Activated CD4-positive, alpha-beta T cell treated with anti-CD3 and anti-CD28 coated beads for 36 hours (primary cell): Measurements from ENCODE around the gene MYO7A. TPM values are rescaled to one million over a fixed set of nuclear protein-coding genes. Genes with fewer than 3 reads are reported as not detected.

ENCODE experiments used
- ATAC-seq: fragments of 200-7000 bp; cut with Tn5 transposase; one replicate; pipeline ENCODE4 v1.10.0; 2021; ENCODE audit warnings: mild to moderate bottlenecking, moderate library complexity
- CTCF ChIA-PET: fragments of 350-600 bp; sonication (Branson Sonifier 250); formaldehyde crosslinking; loops from one replicate; lab custom pipeline; 2021; ENCODE audit warnings: antibody characterized with exemption; lab: Charles Lee
- POLR2A ChIA-PET: fragments of 350-600 bp; sonication (Branson Sonifier 250); formaldehyde crosslinking; loops from one replicate; lab custom pipeline; 2021; ENCODE audit warnings: antibody characterized with exemption, inconsistent platforms; lab: Charles Lee
- DNase-seq: peaks from one replicate; pipeline ENCODE4 v3.0.0-alpha.2; 2020
- H3K27ac Mint-ChIP-seq: one replicate; pipeline ENCODE4 v1.8.0; 2021; ENCODE audit warnings: mixed read lengths
- H3K27me3 Mint-ChIP-seq: one replicate; pipeline ENCODE4 v1.8.0; 2021; ENCODE audit warnings: mixed read lengths
- H3K36me3 Mint-ChIP-seq: one replicate; pipeline ENCODE4 v1.8.0; 2021; ENCODE audit warnings: low read depth, mixed read lengths
- H3K4me1 Mint-ChIP-seq: one replicate; pipeline ENCODE4 v1.8.0; 2021; ENCODE audit warnings: mixed read lengths
- H3K4me3 Mint-ChIP-seq: one replicate; pipeline ENCODE4 v1.8.0; 2021; ENCODE audit warnings: mild to moderate bottlenecking, moderate library complexity, mixed read lengths
- H3K9me3 Mint-ChIP-seq: one replicate; pipeline ENCODE4 v1.8.0; 2021; ENCODE audit warnings: low read depth, mixed read lengths
- intact Hi-C, 2 experiments: fragments of 100-400 bp; cut with DNase I in 1 of 2; cut with micrococcal nuclease in 1 of 2; formaldehyde crosslinking; loops; one replicate each; pipeline versions ENCODE4 v1.14.2 to v1.15.1; 2022 to 2024; cut with DNase I, micrococcal nuclease
- total RNA-seq, 2 experiments: library from RNA; stranded (reverse); gene quantifications; one replicate each; pipeline ENCODE4 v1.2.3, GENCODE V29; 2021

The MYO7A gene
- total RNA-seq, 2 experiments from 2014 or later, result 0.23 to 0.48 TPM

GRCh38 chr11:77214557-77214956 is 86.5 kb downstream of the MYO7A start:
- Mint-ChIP-seq H3K9me3 (no peaks in the 10 kb centered on the region), H3K4me3 (no peak overlapping the region), H3K27ac (no peak overlapping the region), H3K27me3 (peaks cover 3% of the 10 kb centered on the region), H3K4me1 (no peaks in the 10 kb centered on the region), H3K36me3 (no peaks in the 10 kb centered on the region)
- ATAC-seq, result no peak
- ChIA-PET CTCF (interaction anchor here (1.1 kb wide), 2 partner anchors 12 to 16 kb away, joined by 3 read pairs; no protein-coding TSS in a partner anchor), POLR2A (no interaction called here)
- intact Hi-C loops, result no loop called here
- DNase-seq, result no peak

- DNase-seq, result no peak
- no peak for ATAC-seq
- no peak overlapping the region for H3K27ac Mint-ChIP-seq
- intact Hi-C loops, result no loop called here
- H3K4me1 Mint-ChIP-seq, result no peaks in the 10 kb centered on the region
- no peak overlapping the region for H3K4me3 Mint-ChIP-seq
- H3K9me3 Mint-ChIP-seq, result no peaks in the 10 kb centered on the region
- POLR2A ChIA-PET, result no interaction called here
- H3K27me3 Mint-ChIP-seq, result peaks cover 3% of the 10 kb centered on the region
- CTCF ChIA-PET, result interaction anchor here (1.1 kb wide), 1 partner anchor 17 kb away, joined by 3 read pairs; no protein-coding TSS in a partner anchor
- no peaks in the 10 kb centered on the region for H3K36me3 Mint-ChIP-seq
Observed at GRCh38 chr11:77215106-77215505, 87.1 kb downstream of the MYO7A start.

- no peaks in the 10 kb centered on the region for H3K4me1 Mint-ChIP-seq
- intact Hi-C loops, result no loop called here
- POLR2A ChIA-PET, result no interaction called here
- ATAC-seq (no peak), DNase-seq (no peak)
- H3K4me3 Mint-ChIP-seq, result no peak overlapping the region
- H3K27me3 Mint-ChIP-seq, result peaks cover 13% of the 10 kb centered on the region
- H3K36me3 Mint-ChIP-seq, result no peaks in the 10 kb centered on the region
- H3K9me3 Mint-ChIP-seq, result no peaks in the 10 kb centered on the region
- H3K27ac Mint-ChIP-seq, result no peak overlapping the region
- CTCF ChIA-PET, result no interaction called here
Observed at GRCh38 chr11:77217156-77217555, 89.1 kb downstream of the MYO7A start.

DNA sequence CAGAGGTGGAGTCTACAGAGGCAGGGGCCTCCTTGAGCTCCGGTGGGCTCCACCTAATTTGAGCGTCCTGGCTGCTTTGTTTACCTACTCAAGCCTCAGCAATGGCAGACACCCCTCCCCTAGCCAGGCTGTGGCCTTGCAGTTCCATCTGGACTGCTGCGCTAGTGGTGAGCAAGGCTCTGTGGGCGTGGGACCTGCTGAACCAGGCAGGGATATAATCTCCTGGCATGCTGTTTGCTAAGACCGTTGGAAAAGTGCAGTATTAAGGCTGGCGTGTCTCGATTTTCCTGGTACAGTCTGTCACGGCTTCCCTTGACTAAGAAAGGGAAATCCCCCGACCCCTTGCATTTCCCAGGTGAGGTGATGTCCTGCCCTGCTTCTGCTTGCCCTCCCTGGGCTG is 95.8 kb downstream of the MYO7A start:
- ChIA-PET POLR2A (no interaction called here), CTCF (no interaction called here)
- ATAC-seq (no peak), DNase-seq (no peak)
- Mint-ChIP-seq H3K36me3 (no peaks in the 10 kb centered on the region), H3K4me1 (no peaks in the 10 kb centered on the region), H3K4me3 (no peak overlapping the region), H3K9me3 (no peaks in the 10 kb centered on the region), H3K27ac (no peak overlapping the region), H3K27me3 (peaks cover 37% of the 10 kb centered on the region)
- intact Hi-C loops, result no loop called here

- peaks cover 11% of the 10 kb centered on the region for H3K27me3 Mint-ChIP-seq
- no peak for DNase-seq
- no peaks in the 10 kb centered on the region for H3K36me3 Mint-ChIP-seq
- H3K4me1 Mint-ChIP-seq, result no peaks in the 10 kb centered on the region
- no peak for ATAC-seq
- CTCF ChIA-PET, result interaction anchor here (0.6 kb wide), 1 partner anchor 19 kb away, joined by 3 read pairs; no protein-coding TSS in a partner anchor
- H3K27ac Mint-ChIP-seq, result no peak overlapping the region
- no peak overlapping the region for H3K4me3 Mint-ChIP-seq
- H3K9me3 Mint-ChIP-seq, result no peaks in the 10 kb centered on the region
- intact Hi-C loops, result loop anchor here in 1 of 2 experiments (5.0 kb wide), 1 partner anchor 179 kb away; no protein-coding TSS in a partner anchor
- POLR2A ChIA-PET, result no interaction called here
Observed at GRCh38 chr11:77230878-77231605, 103.0 kb downstream of the MYO7A start.

DNA sequence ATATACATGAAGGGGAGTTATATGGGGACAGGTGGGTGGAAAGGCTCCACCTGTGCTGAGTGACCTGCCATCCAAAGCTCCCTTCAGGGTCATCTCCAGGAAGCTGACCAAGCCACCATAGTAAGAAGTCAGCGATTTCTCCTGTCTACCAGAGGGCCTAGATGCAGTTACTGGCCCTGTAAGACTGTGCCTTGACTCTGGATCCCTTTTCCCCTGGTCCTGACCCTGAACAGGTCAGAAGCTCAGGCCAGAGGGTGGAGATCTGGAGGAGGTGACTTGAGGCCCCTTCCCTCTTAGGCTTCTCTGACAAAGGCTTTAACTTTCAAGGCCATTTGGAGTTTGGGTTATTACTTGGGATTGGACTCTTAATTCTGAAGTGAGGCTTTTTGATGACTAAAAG is 103.8 kb downstream of the MYO7A start:
- peaks cover 11% of the 10 kb centered on the region for H3K27me3 Mint-ChIP-seq
- ATAC-seq (no peak), DNase-seq (no peak)
- intact Hi-C loops, result loop anchor here in 1 of 2 experiments (5.0 kb wide), 1 partner anchor 179 kb away; no protein-coding TSS in a partner anchor
- H3K4me1 Mint-ChIP-seq, result no peaks in the 10 kb centered on the region
- H3K36me3 Mint-ChIP-seq, result no peaks in the 10 kb centered on the region
- ChIA-PET CTCF (interaction anchor here (0.6 to 0.9 kb wide), 2 partner anchors 317 to 820 kb away, joined by 3 read pairs; no protein-coding TSS in a partner anchor), POLR2A (no interaction called here)
- no peaks in the 10 kb centered on the region for H3K9me3 Mint-ChIP-seq
- no peak overlapping the region for H3K4me3 Mint-ChIP-seq
- H3K27ac Mint-ChIP-seq, result no peak overlapping the region

DNA sequence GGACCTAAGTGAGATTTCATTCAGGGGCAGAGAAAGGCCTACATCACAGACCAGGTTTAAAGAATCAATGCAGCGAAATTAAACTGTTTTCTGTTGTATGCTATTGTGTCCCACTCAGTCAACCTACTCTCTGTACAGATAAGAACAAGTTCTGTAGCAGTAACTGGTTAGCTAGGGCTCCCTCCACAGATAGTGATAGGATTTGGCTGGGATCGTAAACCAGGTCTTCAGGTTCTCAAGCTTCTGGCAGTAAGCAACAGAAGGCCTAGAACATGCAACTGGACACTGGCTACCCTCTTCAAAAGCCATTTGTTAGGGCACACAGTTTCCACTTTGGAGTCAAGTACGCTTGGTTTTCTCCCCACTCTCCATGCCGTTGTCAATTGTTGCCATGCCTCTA is 104.2 kb downstream of the MYO7A start:
- Mint-ChIP-seq H3K27me3 (peaks cover 7% of the 10 kb centered on the region), H3K36me3 (no peaks in the 10 kb centered on the region), H3K4me1 (no peaks in the 10 kb centered on the region), H3K4me3 (no peak overlapping the region), H3K9me3 (no peaks in the 10 kb centered on the region), H3K27ac (no peak overlapping the region)
- CTCF ChIA-PET, result interaction anchor here (0.6 to 0.9 kb wide), 2 partner anchors 316 to 820 kb away, joined by 3 read pairs; no protein-coding TSS in a partner anchor
- POLR2A ChIA-PET, result no interaction called here
- ATAC-seq (no peak), DNase-seq (no peak)
- intact Hi-C loops, result loop anchor here in 1 of 2 experiments (5.0 kb wide), 1 partner anchor 180 kb away; no protein-coding TSS in a partner anchor

- intact Hi-C loops, result loop anchor here in 1 of 2 experiments (5.0 kb wide), 1 partner anchor 181 kb away; no protein-coding TSS in a partner anchor
- Mint-ChIP-seq H3K4me3 (no peak overlapping the region), H3K27ac (no peak overlapping the region), H3K27me3 (peaks cover 5% of the 10 kb centered on the region), H3K36me3 (no peaks in the 10 kb centered on the region), H3K9me3 (no peaks in the 10 kb centered on the region), H3K4me1 (no peaks in the 10 kb centered on the region)
- ChIA-PET CTCF (no interaction called here), POLR2A (no interaction called here)
- ATAC-seq (no peak), DNase-seq (no peak)
Observed at GRCh38 chr11:77233011-77233410, 105.0 kb downstream of the MYO7A start.

DNA sequence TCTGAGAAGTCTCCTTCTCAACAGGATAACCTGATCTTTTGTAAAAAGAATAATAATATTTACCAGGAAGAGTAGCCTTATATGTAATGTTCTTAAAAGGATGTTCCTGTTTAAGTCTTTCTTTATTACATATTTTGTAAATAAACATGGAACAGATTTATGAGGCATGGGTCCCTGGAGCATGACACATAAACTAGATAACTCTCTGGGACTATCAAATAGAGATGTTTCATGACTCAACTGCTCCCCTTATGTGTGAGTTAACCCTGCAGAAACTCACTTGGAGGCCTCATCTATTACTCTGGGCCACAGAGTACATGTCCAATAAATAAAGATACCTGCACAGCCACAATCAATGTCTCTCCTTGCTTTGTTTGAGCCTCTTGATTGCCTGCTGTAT is 108.9 kb downstream of the MYO7A start:
- CTCF ChIA-PET, result no interaction called here
- H3K27ac Mint-ChIP-seq, result no peak overlapping the region

GRCh38 chr11:77244277-77245027 is 116.4 kb downstream of the MYO7A start:
- H3K4me3 Mint-ChIP-seq, result no peak overlapping the region
- H3K27me3 Mint-ChIP-seq, result no peaks in the 10 kb centered on the region
- peaks cover 10% of the 10 kb centered on the region for H3K4me1 Mint-ChIP-seq
- DNase-seq (peak; percentile 6), ATAC-seq (peak; percentile 76)
- ChIA-PET POLR2A (no interaction called here), CTCF (interaction anchor here (0.6 kb wide), 1 partner anchor 18 kb away, joined by 3 read pairs; no protein-coding TSS in a partner anchor)
- H3K36me3 Mint-ChIP-seq, result no peaks in the 10 kb centered on the region
- intact Hi-C loops, result no loop called here
- H3K27ac Mint-ChIP-seq, result peak overlapping the region; percentile 43
- H3K9me3 Mint-ChIP-seq, result peaks cover under 1% of the 10 kb centered on the region

More for the DNA sequence above, 108.9 kb downstream of the MYO7A start:
- Mint-ChIP-seq H3K4me3 (no peak overlapping the region), H3K9me3 (peaks cover 2% of the 10 kb centered on the region), H3K27me3 (peaks cover 5% of the 10 kb centered on the region), H3K4me1 (no peaks in the 10 kb centered on the region), H3K36me3 (no peaks in the 10 kb centered on the region)
- intact Hi-C loops, result no loop called here
- ATAC-seq (no peak), DNase-seq (no peak)
- POLR2A ChIA-PET, result no interaction called here

DNA sequence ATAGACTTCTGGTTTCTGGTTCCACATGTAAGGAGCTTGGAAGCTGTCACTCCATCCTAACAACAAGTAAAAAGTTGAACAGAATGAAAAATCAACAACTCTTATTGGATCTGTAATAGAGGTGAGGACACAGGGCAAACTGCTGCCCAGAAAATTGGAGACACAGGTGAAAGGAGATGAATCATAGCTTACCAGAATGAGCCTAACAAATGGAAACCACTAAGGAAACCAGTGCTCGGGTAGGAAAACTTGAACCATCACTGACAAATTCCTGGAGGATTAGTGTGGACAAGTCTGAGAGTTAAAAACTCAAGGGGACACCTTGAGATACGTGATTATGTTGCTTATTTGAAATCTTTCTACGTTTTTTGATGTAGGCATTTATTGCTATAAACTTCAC is 121.4 kb downstream of the MYO7A start:
- Mint-ChIP-seq H3K4me1 (peaks cover 26% of the 10 kb centered on the region), H3K4me3 (no peak overlapping the region), H3K36me3 (peaks cover 2% of the 10 kb centered on the region), H3K27me3 (no peaks in the 10 kb centered on the region), H3K9me3 (peaks cover 9% of the 10 kb centered on the region), H3K27ac (no peak overlapping the region)
- DNase-seq (no peak), ATAC-seq (no peak)
- ChIA-PET CTCF (interaction anchor here (0.6 to 0.9 kb wide), 4 partner anchors 18 to 193 kb away, joined by 3 to 5 read pairs (median 4); no protein-coding TSS in a partner anchor), POLR2A (no interaction called here)
- intact Hi-C loops, result no loop called here
